GM18502 (cell line): ENCODE results near the gene NTM.

Source experiments
- ATAC-seq: cut with Tn5 transposase; IDR thresholded peaks from one replicate; pipeline ENCODE4 v1.9.1; 2021; ENCODE audit warnings: mild to moderate bottlenecking; ENCODE audit not compliant: unreplicated experiment, poor library complexity

NTM gene

DNA sequence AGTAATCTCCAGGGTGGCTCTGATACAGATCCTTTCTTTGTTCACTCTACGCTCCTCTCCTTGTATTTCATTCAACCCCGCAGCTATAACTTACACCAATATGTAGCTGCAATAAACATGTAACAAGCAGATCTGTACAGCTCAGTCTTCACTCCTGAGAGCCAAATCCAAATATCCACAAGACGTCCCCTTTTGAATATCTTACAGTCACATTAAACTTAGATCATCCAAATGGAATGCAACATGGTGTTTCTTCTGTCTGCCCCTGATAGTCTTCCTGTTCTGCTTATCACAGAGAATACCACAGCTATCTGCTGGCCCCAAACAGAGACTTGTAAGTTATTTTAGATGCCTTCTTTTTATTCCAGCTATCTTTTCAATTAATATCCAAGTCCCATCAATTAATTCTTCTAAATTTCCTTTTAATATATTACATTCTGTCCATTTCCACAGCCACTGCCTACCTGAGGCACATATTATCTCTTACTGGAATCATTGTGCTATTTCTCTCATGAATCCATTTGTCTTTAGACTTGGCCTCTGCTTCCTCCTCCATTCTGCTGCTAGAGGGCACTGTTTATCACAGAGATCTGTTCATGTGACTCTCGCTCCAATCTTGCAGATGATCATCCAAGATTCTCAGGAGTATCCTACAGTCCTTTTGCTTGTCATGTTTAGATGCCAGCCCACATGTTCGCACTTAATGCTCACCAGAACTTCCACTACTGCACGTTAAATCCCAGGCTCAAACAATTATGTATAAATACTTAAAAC lies 908.6 kb downstream of the NTM start:
- no peak for ATAC-seq

DNA sequence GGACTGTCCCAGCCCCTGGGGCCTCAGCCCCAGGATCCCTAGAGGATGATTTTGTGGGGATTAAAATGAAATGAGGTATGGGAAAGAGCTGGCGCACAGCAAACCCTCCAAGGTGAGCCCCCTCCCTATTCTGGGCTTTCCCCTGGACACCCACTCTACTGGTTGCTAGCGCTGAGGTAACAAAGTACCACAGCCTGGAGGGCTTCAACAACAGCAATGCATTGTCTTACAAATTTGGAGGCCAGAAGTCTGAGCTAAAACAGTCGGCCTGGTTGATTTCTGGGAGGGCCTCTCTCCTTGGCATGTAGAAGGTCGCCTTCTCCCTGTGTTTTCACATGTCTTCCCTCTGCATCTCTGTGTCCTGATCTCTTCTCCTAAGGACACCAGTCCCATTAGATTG lies 913.6 kb downstream of the NTM start:
- no peak for ATAC-seq

DNA sequence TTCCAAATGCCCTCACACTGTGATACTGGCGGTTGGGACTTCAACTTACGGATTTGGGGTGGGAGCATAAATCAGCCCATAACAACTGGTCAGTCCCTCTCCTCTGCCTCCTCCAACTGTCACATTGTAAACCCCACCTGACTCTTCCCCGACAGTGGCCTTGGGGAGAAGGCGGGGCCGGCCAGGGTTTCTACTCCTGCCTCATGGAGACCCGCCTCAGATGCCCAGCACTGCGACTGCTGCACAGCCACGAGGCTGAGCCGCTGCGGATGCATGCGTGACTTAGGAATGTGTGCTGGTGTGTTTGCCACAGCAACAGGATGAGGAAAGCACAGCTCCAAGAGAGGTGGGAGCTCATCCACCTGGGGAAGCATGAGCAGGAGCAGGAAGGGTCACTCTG lies 914.2 kb downstream of the NTM start:
- no peak for ATAC-seq

DNA sequence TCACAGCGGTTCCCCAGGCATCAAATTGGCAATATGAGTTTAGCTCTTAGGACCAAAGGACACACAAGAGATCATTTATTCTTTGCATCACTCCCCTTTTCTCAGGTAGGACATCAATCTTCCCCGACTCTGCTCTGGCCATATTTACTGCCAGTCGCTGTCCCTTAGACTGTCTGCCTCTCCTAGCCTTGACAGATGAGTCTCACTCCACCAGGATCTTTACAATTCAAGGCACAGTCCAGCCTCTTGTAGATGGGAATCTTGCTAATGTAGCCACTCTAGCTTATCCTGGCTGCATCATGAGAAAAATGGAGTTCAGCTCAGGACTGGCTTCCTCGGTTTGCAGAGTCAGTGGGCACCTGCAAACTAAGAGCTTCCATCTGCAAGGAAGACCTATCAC lies 915.2 kb downstream of the NTM start:
- no peak for ATAC-seq

DNA sequence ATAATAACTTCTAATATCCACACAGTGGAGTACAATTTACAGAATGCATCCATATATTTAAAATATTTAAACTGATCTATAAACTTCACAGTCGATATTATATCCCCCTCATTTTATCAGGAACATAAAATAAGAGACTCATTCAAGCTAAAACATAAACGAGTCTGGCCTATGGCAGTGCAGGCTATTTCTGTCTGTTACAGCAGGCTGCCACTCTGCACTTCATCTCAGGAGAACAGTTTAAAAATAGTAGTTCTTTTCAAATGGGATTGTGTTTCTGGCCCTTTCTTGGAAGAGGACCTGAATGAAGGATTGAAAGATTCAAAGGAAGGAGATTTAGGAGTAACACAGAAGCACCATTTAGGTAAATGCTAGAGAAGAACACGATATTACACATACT lies 915.7 kb downstream of the NTM start:
- ATAC-seq: no peak

DNA sequence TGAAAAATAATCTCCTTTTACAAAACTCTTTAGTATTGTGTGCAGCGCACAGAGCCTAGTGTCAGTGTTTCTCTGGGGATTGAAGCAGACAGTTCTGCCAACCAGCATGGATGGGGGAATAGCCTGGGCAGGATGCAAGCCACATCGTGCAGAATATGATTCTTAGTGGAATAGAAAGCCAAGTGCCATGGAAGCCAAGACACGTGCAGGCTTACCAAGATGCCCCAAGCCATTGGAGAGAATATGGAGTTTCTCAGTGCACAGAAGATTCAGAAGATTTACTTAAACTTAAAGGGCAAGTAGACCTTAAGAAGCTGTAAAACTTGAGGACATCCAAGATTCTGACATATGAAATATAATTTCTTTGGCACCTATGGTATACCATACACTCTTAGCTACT lies 917.6 kb downstream of the NTM start:
- ATAC-seq: no peak

DNA sequence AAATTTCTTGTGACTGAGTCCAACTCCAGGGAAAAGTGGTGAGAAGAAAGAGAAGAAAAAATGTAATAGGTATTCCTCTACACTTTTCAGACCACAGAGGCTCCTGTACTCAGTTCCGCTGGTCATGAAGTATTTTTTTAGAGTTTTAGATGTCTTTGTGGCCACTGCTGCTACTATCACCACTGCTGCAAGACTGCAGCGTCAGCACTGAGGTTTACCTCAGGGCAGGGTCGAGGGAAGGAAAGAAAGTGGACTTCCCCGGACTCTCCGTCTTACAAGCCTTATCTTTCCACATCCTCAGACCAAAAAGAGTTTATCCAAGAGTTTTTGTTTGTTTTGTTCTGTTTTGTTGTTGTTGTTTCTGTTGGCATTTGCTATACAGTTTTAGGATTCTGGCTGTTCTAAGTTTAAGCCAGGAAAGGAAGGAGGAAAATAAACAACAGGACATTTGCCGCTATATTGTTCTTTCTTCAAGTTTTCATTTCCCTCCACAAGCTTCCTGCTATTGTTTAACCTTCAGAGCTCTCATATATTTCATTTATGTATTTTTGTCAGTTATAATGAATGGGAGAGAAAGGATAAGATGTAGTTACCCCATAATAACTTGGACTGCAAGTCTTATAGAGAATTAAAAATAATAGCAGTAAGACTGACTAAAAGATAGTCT lies 919.3 kb downstream of the NTM start:
- ATAC-seq: peak; percentile 56

DNA sequence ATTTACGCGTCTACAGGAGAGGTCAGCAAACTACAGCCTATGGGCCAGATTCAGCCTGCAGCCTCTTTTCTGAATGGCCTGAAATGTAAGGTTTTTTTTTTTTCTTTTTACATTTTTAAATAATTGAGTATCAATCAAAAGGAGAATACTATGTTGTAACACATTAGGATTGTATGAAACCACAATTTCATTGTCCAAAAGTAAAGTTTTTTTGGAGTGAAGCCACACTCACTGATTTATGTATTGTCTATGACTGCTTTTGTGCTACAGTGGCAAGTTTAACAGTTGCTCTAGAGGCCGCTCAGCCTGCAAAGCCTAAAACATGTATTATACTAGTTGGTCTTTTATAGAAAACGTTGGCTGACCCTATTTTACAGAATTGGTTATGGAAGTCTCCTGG lies 923.2 kb downstream of the NTM start:
- no peak for ATAC-seq

DNA sequence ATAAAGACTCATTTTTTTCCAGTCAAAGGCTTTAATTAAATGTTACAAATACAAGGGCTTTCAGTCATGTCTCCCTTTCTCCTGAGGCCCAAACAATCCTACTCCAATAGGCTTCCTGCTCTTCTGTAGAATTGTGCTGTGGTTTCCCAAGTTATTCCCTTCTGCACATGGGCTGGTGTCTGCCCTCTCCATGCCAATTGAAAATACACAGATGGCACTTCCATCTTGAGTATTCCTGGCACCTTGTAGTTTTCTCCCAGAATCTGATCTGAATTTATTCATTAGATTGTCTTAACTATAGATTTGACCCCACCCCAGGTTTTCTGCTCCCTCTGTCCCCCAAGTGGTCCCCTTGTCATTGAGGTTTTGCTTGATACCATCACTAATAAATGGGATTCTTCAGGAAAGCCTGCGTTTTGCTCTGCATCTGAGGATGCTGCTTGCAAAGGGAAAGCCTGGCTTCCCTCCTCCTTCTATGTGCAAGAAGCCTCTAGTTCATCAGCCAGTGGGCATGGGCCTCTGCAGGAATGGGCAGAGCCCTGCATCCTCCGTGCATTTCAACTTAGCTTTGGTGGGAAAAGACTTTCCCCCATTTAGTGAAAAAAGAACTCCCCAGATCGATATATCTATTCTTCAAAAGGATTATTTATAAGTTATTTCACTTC lies 926.7 kb downstream of the NTM start:
- ATAC-seq: no peak

DNA sequence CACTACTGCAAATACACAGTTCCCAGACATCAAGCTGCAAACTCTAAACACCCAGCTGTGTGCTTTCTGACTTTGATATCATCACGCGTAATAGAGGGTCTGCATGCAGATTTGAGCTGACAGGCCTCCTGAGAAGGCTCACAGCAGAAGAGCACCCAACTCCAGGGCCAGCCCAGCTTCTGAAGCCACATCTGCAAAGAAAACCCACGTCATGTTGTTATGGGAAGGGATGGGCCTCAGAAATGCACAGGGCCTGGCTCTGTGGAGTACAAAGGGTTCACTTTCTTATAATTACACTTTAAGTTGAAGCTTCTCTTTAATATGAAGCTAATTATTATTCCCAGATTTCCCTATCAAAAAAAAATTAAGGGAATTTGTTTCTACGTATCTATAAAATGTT lies 927.9 kb downstream of the NTM start:
- no peak for ATAC-seq

DNA sequence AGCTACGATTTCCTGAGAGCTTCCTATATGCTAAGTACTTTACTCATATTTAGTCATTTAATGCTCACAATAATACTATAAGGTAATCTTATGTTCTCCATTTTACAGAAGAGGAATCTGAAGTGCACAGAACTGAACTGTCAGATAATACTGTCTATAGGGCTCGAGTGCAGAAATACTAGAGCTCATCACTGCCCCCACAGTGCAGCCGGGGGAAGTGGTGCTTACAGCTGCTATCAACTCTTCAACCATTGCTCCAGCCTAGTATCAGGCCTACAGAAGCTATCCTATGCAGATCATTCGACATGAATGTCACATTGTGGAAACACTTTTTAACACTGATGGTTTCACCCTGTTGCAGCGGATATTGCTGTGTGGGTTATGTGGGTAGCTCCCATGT lies 929.9 kb downstream of the NTM start:
- ATAC-seq: peak; percentile 63

DNA sequence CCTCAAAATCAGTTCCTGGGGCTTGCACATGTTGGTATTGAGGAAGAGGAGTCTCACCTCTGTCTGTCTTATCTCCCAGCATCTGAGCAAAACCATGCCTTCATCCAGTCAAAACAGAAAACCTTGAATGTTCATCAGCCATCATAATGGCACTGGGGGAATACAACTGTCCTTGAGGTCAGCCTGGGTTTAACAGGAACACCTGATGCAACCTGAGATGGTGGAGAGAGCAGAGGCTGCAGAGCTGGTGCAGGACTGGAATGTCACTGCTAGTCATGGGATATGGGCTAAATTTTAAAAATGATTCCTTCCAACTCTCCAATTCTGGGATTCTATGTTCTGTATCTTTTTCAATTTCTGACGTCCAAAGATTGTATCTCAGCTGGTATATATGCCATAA lies 931.0 kb downstream of the NTM start:
- ATAC-seq: no peak

DNA sequence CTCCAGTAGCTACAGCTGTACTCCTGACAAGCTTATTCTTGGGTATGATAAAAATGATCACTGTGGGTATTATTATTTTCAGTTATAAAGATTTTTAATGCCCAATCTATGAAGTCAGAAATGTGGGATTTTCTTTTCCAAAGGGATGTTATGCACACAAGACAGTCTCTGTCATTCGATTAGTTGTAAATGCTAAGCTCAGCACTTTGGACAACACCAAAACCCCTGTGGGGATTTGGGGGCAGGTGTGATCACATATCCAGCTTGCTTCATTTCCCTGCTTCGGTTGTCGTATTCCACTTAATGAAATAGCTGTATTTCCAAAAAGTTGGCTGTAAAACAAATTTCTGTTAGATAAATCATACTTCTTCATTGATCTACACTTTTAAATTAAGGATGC lies 931.5 kb downstream of the NTM start:
- no peak for ATAC-seq

DNA sequence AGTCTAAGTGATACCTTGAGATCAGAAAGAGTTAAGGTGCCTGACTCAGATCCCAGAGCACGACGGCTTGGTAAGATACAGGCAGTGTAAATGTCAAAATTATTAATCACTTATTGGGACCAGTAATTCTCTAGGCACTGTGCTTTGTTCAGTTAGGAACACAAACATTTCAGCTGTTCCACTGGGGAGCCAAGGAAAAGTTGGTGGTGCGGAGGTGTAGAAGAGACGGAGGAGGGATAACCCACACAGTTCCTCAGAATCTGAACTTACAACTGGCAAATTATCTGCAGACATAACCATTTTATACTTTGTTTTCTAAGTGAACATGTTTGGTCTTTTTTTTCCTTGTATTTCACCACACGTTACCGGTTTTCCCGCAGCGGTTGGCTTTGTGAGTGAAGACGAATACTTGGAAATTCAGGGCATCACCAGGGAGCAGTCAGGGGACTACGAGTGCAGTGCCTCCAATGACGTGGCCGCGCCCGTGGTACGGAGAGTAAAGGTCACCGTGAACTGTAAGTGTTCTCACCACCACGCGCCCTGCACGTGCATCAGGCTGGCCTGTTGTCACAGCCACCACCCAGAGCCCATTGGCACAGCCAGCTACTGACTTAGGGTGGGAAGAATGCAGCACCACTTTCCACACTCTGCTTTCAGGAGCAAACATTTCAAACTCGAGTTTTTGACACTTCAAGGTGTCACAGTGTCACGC lies 937.0 kb downstream of the NTM start:
- ATAC-seq: no peak

DNA sequence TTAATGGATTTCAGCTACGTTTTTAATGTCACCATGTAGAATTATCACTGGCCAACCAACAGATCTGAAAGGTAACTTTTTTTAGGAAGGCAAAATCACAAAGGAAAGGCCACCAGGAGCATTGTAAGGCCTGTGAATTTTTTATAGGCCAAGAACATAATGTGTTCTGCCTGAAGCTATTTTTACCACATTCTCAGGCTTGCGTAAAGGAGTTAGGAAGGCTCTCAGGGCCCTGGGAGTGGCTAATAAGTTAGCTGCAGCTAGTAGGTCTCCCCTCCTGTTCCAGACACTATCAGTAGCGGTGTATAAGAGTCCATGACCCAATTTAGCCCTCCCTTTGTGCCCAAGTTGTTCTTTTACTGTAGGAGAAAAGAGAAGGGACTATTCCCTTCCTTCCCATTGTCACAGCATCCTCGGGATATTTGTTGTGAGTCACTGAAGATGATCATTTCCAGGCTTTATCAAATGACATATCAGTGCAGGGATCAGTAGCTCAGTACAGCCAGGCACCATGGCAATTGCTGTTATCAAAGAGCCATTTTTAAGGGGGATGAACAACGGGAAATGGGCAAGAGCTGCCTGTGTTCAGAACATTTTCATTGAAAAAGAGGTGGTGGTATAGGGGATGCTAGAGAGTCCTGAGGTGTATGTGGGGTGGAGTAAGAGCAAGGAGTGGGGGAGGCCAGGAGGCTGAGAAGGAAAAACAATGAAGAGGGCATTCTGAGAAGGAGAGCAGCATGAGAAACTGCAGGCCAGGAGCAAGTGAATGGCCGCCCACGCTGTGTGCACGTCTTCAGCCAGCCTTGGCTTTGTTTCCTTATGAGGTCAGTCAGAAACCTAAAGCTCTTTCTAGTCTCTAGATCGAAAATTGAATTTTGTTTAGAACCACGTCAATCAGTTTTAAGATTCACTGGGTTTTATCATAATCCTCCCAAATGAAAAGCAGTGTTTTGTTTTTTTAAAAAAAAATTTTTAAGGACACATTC lies 940.3 kb downstream of the NTM start:
- ATAC-seq: no peak

DNA sequence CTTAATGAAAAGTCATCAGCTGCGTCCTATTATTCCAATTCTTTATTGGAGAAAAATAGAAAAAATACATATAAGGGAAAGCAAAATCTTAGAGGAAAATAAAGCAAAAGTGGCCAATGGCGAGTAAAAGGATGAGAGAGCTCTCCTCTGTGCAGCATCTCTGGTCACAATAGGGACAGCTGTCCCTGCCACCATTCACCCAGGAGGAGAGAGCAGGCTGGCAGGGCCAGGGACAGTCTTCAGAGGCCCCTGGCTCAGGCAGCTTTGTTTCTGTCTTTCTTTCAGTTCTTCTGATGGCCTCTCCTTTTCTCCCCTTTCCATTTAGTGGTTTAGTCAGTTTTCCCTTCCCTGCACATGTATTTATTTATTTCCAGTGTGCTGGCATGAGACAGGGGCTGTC lies 941.3 kb downstream of the NTM start:
- ATAC-seq: no peak

DNA sequence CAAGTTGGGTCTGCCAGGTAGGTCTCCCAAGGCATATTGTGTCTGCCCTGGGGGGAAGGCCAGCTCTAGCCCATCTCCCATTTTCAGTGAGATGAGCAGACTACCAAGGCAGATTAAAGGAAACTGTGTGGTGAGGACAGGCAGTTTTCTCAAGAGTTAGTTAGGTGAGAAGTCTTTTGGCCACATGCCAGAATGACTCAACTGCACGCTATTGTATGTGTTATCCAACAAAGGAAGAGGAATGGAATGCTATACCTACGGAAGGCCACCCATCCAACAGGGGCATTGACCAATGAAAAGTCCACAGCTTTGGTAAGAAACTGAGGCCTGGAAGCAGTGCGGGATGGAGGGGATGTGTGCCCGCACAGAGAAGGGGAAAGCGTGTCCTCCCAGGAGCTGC lies 941.7 kb downstream of the NTM start:
- ATAC-seq: no peak

DNA sequence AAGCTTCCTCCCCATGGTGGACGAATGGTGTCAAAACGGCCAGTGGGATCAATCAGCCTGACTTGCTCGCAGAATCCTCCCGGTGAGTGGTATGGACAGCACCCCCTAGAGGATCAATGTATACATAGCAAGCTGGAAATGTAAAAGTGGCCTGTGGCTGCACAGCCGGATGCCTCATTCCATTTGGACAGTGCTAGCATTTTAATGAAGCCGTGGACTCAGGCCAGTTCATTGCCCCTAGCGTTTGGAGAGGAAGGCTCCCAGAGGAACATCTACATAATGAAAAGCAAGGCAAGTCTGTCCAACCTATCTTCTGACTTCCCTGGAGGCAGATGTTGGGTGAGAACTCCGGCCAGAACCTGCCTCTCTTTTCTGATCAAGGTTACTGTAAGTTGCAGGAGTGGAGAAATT lies 942.3 kb downstream of the NTM start:
- ATAC-seq: no peak

DNA sequence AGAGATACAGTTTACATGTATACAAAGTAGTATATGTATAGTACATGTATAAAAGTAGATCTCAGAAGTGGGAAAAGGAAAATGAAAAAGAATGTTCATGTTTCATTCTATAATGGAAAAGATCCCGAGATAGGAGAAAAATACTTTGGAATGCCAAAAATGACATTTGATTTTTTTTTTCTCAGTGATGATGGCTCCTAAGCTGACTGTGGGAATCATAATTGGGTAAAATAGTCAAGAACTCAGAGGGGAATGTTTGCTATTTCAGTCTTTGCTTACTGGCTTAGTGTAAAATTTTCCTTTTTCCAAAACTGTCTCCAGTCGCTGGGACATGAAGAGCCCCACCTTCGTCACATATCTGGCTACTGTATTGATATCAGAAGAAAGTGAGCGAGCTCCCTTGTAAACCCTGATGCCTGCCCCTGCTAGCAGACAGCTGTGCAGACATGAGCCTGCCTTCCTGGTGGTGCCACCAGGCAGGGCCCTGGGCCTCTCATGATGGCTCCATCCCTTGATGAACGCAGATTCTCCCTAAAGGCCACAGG lies 944.6 kb downstream of the NTM start:
- ATAC-seq: no peak

DNA sequence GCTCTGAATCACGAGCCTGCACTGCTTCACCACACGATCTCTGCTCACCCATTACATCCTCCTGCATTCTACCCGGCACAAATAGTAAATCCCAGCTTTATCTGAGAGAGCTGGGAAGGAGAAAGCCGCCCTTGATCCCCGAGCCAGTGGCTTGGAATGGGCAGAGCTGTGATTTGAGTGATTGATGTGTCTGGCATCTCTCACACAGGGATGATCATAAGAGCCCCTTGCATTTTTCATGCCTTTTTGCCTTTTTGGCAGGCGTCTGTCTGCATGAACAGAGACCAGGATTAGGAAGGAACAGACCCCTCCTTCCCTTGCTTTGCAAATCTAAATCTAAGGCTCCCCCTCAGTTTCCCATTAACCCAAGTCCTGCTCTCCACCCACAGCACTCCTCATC lies 945.3 kb downstream of the NTM start:
- ATAC-seq: no peak
